Keratinocyte (primary cell): ENCODE results near the gene SOD1.

Experiments used
- CTCF ChIP-seq, 3 experiments: IDR thresholded peaks in 1 of 3; conservative IDR thresholded peaks in 1 of 3; optimal IDR thresholded peaks in 1 of 3; 2 replicates in 2 of 3; 3 replicates in 1 of 3; pipeline versions ENCODE3 to v1.5.1; 2011; ENCODE audit warnings: low read length in 3 of 3, mild to moderate bottlenecking in 3 of 3, moderate library complexity in 2 of 3, control low read depth in 1 of 3, inconsistent platforms in 1 of 3; ENCODE audit not compliant: insufficient read depth in 2 of 3; ENCODE audit errors: extremely low read depth in 1 of 3
- EZH2 ChIP-seq: IDR thresholded peaks from one replicate; pipeline ENCODE4 v1.6.1; 2012; ENCODE audit warnings: inconsistent platforms, mild to moderate bottlenecking, low read length, moderate library complexity

GRCh38 chr21:31667132-31667531 is 7.6 kb downstream of the SOD1 start:
- TF ChIP-seq CTCF (optimal IDR thresholded peaks at IDR 0.05 in 1 of 3, IDR thresholded peaks at IDR 0.05 in 1 of 3, conservative IDR thresholded peaks at IDR 0.05 in 1 of 3; ENCODE audit: extremely low read depth in 1 of 3, insufficient read depth in 2 of 3, low read length in 3 of 3) (no peak), EZH2 (no peak)
